ENCODE results near the gene PCDHGA9. TPM values are rescaled to one million over a fixed set of nuclear protein-coding genes. Genes with fewer than 3 reads are reported as not detected.

PCDHGA9 gene
- total RNA-seq, result 1.1 and 1.9 TPM in 2 replicates

DNA sequence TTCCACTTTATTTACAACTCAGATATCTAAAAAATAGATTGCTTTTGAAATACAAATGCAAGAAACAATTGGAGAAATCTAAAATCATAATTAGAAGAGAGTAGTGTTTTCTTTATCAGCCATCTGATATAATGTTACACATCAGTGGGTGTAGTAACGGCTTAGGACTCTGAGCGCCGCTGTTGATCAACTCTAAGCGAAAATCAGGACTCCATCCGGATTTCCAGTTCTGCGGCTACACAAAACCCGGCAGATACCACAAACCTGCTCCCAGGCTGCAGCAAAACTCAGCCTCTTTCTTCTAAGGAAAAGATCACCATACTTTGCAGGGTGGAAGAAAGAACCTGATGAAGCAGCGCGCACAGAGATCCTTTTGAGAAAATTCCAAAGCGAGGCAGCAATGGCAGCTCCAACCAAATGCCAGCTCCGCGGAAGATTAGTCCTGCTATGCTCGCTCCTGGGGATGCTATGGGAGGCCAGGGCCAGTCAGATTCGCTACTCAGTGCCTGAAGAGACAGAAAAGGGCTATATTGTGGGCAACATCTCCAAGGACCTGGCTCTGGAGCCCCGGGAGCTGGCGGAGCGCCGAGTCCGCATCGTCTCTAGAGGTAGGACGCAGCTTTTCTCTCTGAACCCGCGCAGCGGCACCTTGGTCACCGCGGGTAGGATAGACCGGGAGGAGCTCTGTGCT, at the start of gene PCDHGA9:
Gene PCDHGA9 (plus strand): TSS at position 226 of the 691 bp plus-strand sequence. CDS start 175 bp downstream, at position 401.
- no peak for DNase-seq (ENCODE audit: low read depth)
- TF ChIP-seq, protein P1, sequence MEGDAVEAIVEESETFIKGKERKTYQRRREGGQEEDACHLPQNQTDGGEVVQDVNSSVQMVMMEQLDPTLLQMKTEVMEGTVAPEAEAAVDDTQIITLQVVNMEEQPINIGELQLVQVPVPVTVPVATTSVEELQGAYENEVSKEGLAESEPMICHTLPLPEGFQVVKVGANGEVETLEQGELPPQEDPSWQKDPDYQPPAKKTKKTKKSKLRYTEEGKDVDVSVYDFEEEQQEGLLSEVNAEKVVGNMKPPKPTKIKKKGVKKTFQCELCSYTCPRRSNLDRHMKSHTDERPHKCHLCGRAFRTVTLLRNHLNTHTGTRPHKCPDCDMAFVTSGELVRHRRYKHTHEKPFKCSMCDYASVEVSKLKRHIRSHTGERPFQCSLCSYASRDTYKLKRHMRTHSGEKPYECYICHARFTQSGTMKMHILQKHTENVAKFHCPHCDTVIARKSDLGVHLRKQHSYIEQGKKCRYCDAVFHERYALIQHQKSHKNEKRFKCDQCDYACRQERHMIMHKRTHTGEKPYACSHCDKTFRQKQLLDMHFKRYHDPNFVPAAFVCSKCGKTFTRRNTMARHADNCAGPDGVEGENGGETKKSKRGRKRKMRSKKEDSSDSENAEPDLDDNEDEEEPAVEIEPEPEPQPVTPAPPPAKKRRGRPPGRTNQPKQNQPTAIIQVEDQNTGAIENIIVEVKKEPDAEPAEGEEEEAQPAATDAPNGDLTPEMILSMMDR (conservative IDR thresholded peaks at IDR 0.05; ENCODE audit: low read depth, low read length), result peak; percentile 45
- peak within 1 kb of the TSS; percentile 32 for H3K4me3 ChIP-seq (ENCODE audit: low read depth, low read length)

GRCh38 chr5:141354900-141355469, 47.6 kb upstream of the PCDHGA9 start, which contains the start of gene PCDHGA4:
TSS of gene PCDHGA4 (plus strand) at chr5:141355021. CDS start at chr5:141355108, 87 bp downstream.
- TF ChIP-seq, protein P1 (conservative IDR thresholded peaks at IDR 0.05; ENCODE audit: low read depth, low read length), result peak; percentile 52
- H3K4me3 ChIP-seq (ENCODE audit: low read depth, low read length), result peak within 1 kb of the TSS; percentile 32
- no peak for DNase-seq (ENCODE audit: low read depth)

DNA sequence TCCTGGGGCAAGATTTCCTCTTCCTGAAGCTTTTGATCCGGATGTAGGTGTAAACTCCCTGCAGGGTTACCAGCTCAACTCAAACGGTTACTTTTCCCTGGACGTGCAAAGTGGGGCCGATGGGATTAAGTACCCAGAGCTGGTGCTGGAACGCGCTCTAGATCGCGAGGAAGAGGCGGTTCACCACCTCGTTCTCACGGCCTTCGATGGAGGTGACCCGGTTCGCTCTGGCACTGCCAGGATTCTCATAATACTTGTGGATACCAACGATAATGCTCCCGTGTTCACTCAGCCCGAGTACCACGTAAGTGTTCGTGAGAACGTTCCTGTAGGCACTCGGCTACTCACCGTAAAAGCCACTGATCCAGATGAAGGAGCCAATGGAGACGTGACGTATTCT, 46.9 kb upstream of the PCDHGA9 start:
- TF ChIP-seq, protein P1 (conservative IDR thresholded peaks at IDR 0.05; ENCODE audit: low read depth, low read length), result no peak
- no peak for DNase-seq (ENCODE audit: low read depth)
- no peak overlapping the region for H3K4me3 ChIP-seq (ENCODE audit: low read depth, low read length)

DNA sequence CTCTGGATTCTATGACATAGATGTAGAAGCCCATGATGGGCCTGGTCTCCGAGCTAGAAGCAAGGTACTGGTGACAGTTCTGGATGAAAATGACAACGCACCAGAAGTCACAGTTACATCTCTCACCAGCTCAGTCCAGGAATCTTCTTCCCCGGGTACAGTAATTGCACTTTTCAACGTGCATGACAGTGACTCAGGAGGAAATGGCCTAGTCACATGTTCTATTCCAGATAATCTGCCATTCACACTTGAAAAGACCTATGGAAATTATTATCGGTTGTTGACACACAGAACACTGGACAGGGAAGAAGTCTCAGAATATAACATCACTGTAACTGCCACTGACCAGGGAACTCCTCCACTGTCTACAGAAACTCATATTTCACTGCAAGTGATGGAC, 46.4 kb upstream of the PCDHGA9 start:
- H3K4me3 ChIP-seq (ENCODE audit: low read depth, low read length), result no peak overlapping the region
- no peak for DNase-seq (ENCODE audit: low read depth)
- TF ChIP-seq, protein P1 (conservative IDR thresholded peaks at IDR 0.05; ENCODE audit: low read depth, low read length), result no peak

DNA sequence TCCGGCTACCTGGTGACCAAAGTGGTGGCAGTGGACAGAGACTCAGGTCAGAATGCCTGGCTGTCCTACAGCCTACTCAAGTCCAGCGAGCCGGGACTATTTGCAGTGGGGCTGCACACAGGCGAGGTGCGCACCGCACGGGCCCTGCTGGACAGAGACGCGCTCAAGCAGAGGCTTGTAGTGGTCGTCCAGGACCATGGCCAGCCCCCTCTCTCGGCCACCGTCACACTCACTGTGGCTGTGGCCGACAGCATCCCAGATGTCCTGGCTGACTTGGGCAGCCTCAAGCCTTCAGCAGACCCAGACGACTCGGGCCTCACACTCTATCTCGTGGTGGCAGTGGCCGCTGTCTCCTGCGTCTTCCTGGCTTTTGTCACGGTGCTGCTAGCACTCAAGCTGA, 45.6 kb upstream of the PCDHGA9 start:
- no peak for DNase-seq (ENCODE audit: low read depth)
- TF ChIP-seq, protein P1 (conservative IDR thresholded peaks at IDR 0.05; ENCODE audit: low read depth, low read length), result no peak
- H3K4me3 ChIP-seq (ENCODE audit: low read depth, low read length), result no peak overlapping the region

- peak within 1 kb of the TSS; percentile 47 for H3K4me3 ChIP-seq (ENCODE audit: low read depth, low read length)
- TF ChIP-seq, protein P1 (conservative IDR thresholded peaks at IDR 0.05; ENCODE audit: low read depth, low read length), result peak; percentile 55
- DNase-seq (ENCODE audit: low read depth), result no peak
Observed at GRCh38 chr5:141359790-141360426, 42.7 kb upstream of the PCDHGA9 start, which contains the start of gene PCDHGB2. TSS of gene PCDHGB2 (plus strand) at chr5:141359994. CDS start at chr5:141360136, 142 bp downstream.
